GM18526 (cell line): Measurements from ENCODE around the gene ZNF587.

Source experiments
- POLR2A ChIP-seq: IDR thresholded peaks from 3 replicates; pipeline ENCODE4 v1.6.1; 2011; ENCODE audit not compliant: insufficient read length; ENCODE audit errors: extremely low read depth

ZNF587 gene

DNA sequence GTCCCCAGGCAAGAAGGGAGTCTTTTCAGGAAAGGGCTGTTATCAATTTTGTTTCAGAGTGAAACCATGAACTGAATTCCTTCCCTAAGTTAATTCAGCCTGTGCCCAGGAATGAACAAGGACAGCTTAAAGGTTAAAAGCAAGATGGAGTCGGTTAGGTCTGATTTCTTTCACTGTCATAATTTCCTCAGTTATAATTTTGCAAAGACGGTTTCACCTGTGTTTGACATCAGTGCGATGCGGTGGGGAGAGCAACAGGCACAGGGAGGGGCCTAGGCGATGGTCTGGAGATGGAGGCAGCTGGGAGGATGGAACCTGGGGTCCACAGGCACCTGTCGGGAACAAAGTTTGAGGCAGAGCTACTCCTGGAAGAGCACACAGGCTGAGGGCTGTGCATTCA is 29.1 kb upstream of the ZNF587 start:
- no peak for TF ChIP-seq POLR2A

DNA sequence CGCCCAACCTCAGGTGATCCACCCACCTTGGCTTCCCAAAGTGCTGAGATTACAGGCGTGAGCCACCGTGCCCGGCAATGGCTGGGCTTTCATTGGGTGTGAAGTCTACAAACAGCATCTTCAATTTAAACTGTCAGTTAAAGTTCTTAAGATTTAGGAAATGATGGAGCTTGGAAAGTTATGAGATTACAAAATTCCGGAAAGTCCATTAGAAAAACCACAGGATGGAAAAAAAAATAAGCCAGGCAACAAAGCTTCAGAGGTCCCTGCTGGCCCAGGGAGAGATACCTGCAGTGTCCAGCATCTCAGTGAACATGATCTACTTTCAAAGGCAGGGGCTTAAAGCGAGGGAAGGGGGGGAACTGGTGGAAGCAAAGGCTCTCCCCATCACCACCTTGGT is 24.1 kb upstream of the ZNF587 start:
- no peak for TF ChIP-seq POLR2A

GRCh38 chr19:57829316-57829715 is 20.3 kb upstream of the ZNF587 start:
- no peak for TF ChIP-seq POLR2A

DNA sequence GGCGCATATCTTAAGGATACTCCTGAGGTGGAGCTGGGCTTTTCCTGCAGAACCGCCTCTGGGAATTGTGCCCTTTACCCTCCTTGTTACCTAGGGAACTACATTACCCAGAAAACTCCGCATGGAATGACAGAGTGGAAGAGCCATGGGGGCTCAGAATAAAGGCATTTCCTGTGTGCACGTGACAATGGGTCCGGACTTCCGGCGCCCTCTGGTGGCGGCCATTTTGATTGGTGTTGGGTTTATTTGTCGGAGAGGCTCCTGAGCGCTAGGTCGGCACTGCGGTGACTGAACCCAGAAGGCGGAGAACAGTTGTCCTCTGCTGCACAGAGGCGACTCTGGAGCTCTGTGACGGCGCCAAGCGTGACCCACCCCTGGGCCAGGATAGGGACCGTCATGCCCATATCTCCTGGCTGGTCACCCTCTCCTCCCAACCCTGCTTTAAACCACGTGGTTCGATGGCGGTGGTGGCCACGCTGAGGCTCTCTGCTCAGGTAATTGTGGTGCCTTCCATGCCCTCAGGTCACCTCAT is 19.5 kb upstream of the ZNF587 start, which contains the start of gene ZNF587B:
Gene ZNF587B, plus strand, starts transcription at position 229 of the 532 bp plus-strand sequence. Its CDS starts 230 bp downstream, at position 459.
- TF ChIP-seq POLR2A = no peak

DNA sequence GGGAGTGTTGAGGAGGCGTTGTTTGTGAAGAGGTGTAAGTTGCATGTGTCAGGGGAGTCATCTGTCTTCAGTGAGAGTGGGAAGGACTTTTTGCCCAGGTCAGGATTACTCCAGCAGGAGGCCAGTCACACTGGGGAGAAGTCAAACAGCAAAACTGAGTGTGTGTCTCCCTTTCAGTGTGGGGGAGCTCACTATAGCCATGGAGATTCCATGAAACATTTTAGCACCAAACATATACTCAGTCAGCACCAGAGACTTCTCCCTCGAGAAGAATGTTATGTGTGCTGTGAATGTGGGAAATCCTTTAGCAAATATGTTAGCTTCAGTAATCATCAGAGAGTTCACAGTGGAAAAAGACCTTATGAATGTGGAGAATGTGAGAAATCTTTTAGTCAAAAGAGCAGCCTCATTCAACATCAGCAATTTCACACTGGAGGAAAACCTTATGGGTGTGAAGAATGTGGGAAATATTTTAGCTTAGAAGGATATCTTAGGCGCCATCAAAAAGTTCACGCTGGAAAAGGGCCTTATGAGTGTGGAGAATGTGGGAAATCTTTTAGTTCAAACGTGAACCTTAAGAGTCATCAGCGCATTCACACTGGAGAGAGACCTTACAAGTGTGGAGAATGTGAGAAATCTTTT is 8.4 kb upstream of the ZNF587 start:
- TF ChIP-seq POLR2A = no peak

DNA sequence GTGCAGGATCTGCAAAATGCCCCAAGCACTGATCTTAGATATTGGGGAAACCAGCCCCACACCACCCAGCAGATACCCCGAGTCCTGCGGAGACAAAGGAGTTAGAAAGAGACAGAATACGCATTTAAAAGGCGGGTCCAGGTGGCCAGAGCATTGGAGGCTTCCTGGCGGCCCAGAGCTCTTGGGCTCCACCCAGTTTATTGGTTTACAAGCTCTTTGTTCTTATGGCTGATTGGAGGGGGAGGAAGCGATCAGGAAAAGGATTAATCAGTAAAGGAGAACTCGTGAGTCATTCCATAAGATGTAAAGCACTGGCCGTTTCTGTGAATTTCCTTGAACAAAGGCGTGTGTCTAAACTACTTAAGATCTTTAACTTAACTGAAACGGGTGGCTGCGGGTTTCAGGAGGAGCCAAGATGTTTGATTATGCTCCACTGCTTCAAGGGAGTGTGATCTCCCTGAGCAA is 926 bp downstream of the ZNF587 start:
- no peak for TF ChIP-seq POLR2A

DNA sequence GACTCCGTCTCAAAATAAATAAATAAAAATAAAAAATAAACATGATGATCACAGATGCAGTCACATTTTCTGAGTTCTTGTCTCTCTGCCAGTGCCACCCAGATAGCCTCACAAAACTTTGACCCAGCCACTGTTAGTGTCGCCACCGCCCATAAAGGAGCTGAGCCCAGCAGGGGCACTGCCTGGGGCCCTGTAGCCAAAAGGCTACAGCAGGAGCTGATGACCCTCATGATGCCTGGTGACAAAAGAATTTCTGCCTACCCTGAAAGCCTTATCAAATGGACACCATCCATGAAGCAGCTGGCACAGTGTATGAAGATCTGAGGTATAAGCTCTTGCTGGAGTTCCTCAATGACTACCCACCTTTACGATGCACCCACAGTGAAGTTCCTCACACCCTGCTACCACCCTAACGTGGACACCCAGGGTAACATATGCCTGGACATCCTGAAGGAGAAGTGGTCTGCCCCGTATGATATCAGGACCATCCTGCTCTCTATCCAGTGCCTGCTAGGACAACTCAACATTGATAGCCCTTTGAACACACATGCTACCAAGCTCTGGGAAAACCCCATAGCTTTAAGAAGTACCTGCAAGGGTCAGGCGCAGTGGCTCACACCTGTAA is 18.3 kb downstream of the ZNF587 start:
- TF ChIP-seq POLR2A = no peak

DNA sequence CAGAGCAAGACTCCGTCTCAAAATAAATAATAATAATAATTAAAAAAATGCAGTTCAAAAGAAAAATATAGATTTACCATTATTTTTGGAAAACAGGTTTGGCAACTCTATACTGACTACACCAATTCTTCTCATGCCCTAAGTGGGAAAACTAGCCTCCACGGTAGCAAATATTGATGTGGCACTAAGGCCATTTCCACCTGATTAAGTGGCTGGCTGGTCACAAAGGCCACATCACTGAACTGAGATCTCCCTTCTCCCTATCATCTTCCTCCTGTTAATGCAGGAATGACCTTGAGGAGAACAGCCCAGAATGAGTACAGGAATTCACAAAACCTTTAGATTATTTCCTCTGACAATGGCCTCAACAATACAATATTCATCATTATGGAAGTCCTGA is 20.6 kb downstream of the ZNF587 start:
- no peak for TF ChIP-seq POLR2A

- TF ChIP-seq POLR2A = no peak
Observed at GRCh38 chr19:57872450-57872849, 22.8 kb downstream of the ZNF587 start.

DNA sequence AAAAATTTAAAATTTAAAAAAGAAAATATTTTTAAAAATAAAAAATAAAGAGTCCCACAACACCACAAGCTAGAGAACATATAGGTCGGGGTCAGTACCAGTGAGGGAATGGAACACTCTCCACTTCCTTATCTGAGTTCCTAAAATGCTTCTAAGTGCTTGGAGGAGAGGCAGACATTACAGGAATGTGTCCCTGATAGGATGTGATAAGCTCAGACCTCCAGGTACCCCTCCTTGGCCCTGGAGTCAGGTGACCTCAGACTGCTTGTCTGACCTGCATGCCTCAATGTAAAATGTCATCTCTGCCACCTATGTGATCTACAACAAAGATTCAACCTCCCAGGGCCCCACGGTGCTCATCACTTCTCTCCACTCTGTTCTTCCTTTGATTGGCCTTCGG is 36.4 kb downstream of the ZNF587 start:
- TF ChIP-seq POLR2A = no peak

DNA sequence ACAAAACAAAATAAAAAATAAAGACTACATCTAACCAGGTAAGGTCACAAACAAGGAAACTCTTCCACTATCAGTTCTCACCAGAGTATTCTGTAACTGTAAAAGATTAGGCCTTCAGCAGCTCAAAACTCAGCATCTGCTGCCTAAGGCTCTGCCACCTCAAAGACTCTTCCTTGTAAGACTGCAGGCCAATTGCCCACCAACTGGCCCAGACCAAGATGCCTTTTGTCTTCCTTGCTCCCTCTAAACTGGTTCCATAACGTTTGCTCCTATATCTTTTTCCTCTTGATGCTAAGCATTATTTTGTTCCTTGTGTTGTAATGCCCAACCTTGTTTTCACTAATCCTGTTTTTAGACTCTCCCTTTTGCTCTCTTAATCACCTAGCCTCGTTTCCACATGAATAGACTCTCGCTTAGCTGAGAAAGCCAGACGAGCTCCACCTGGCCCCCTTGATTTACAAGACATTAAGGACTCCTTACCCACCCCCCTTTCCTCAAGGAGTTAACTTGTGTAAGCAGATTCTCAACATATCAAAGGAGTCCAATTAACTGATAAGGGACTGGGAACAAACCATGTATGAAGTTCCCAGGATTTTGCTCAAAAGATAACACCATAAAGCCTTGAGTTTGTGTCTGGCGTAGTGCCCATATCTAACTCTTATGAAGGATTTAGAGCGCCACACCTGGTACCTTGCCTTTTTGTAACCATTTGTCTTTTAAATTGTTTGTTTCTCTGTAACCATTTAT is 37.7 kb downstream of the ZNF587 start:
- no peak for TF ChIP-seq POLR2A

DNA sequence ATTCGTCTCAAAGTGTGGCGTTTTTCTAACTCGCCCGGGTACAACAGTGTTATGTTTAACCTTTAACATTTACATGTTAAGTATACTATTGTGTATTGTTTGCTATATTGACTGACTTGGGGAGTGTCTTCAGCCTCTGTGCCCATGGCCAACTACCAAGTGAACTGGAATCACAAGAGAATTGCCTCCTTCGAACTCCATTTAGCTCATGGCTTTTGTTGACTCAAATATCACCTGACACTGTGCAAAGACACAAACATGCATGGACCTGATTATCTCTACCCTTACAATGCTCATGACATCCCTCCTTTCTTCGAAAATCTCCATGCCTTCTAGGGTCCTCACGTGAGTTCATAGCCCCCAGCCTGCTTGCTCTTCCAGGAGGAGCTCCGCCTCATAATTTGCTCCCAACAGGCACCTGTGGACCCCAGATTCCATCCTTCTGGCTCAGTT is 38.5 kb downstream of the ZNF587 start:
- TF ChIP-seq POLR2A = no peak

GRCh38 chr19:57888560-57889231 is 39.0 kb downstream of the ZNF587 start, which contains the start of gene ZNF814:
ZNF814 (minus strand) TSS chr19:57889037; CDS start chr19:57888802, 235 bp downstream.
- TF ChIP-seq POLR2A = peak; percentile 65

DNA sequence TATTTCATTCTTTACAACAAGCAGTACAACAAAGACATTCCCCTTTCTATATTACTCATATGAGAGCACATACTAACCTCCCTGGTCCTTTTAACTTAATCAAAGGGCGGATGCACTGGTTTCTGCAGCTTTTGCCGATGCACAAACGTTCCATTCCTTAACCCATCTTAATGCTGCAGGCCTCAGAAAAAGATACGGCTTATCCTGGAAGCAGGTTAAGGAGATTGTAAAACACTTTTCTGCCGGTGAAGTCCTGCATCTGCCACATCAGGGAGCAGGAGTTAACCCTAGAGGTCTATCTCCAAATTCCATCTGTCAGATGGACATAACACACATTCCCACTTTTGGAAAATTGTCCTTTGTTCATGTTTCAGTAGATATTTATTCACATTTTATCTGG is 50.7 kb downstream of the ZNF587 start:
- TF ChIP-seq POLR2A = no peak

- TF ChIP-seq POLR2A = no peak
Observed at GRCh38 chr19:57903618-57904184, 54.0 kb downstream of the ZNF587 start.

- TF ChIP-seq POLR2A = no peak
Observed at GRCh38 chr19:57905258-57905657, 55.6 kb downstream of the ZNF587 start.
